K562 (cell line): Measurements from ENCODE around the gene PID1. TPM values are rescaled to one million over a fixed set of nuclear protein-coding genes. Genes with fewer than 3 reads are reported as not detected.

Source experiments
- ATAC-seq: fragments of 200-7000 bp; cut with Tn5 transposase; 3 replicates; pipeline ENCODE4 v1.9.1; 2020; ENCODE audit warnings: moderate library complexity
- Bru-seq: library from RNA; stranded (reverse); fragments of 400-500 nt; gene quantifications from one replicate; lab custom pipeline; 2021; lab: Mats Ljungman, UMichigan
- BruChase-seq, 2 experiments: library from RNA; stranded (reverse); fragments of 400-500 nt; gene quantifications; one replicate each; lab custom pipeline; 2021; lab: Mats Ljungman, UMichigan
- BruUV-seq: library from RNA; stranded (reverse); fragments of 400-500 nt; replicated peaks from 2 replicates; lab custom pipeline; 2021; lab: Mats Ljungman, UMichigan
- CTCF ChIA-PET: fragments of 300-600 bp; formaldehyde crosslinking; extraction: SDS; loops from one replicate; lab custom pipeline; 2021; ENCODE audit warnings: low intra/inter-chr PET ratio; lab: Yijun Ruan, JAX
- POLR2A ChIA-PET: fragments of 300-600, 350-650 bp; sonication (Branson Sonifier 250); formaldehyde crosslinking; extraction: SDS; loops from one replicate; lab custom pipeline; 2021; ENCODE audit warnings: antibody characterized with exemption, inconsistent platforms; lab: Yijun Ruan, JAX
- DNase-seq, 4 experiments: peaks; one replicate each; pipeline versions ENCODE4 v3.0.0 to v3.0.0-alpha.2; 2011 to 2018; ENCODE audit warnings: low spot score in 3 of 4, mixed read lengths in 3 of 4; ENCODE audit errors: extremely low read depth in 1 of 4
- FAIRE-seq: peaks from 2 replicates; lab custom pipeline; 2011; peaks lifted over from hg19 to GRCh38; lab: Jason Lieb, UNC
- H2AFZ ChIP-seq: 2 replicates; pipeline ENCODE4 v1.6.0; 2011; ENCODE audit warnings: low read depth, low read length, control low read depth, inconsistent platforms
- H3K27ac ChIP-seq: fragments of 200-600 bp; 3 replicates; pipeline ENCODE4 v1.8.0; 2011; ENCODE audit warnings: low read depth, mild to moderate bottlenecking, control low read depth, inconsistent platforms, low read length, moderate library complexity, mixed read lengths; ENCODE audit errors: extremely low read depth
- H3K27me3 ChIP-seq, 2 experiments: fragments of 300-600 bp in 1 of 2; 2 replicates in 1 of 2; 3 replicates in 1 of 2; pipeline versions ENCODE4 v1.6.0 to v1.8.0; 2011; ENCODE audit warnings: inconsistent platforms in 2 of 2, low read length in 2 of 2, mild to moderate bottlenecking in 1 of 2, mixed read lengths in 1 of 2, moderate library complexity in 1 of 2; ENCODE audit not compliant: control insufficient read depth in 2 of 2, insufficient read depth in 2 of 2
- H3K36me3 ChIP-seq: fragments of 300-600 bp; 3 replicates; pipeline ENCODE4 v1.8.0; 2011; ENCODE audit warnings: mild to moderate bottlenecking, low read length, inconsistent platforms; ENCODE audit not compliant: control insufficient read depth, insufficient read depth
- H3K4me1 ChIP-seq, 2 experiments: fragments of 200-600 bp in 1 of 2; replicated peaks in 1 of 2; 2 replicates in 1 of 2; 3 replicates in 1 of 2; pipeline versions ENCODE4 v1.5.1 to v1.8.0; 2011; ENCODE audit warnings: inconsistent platforms in 2 of 2, low read length in 2 of 2, mild to moderate bottlenecking in 1 of 2, mixed read lengths in 1 of 2, moderate library complexity in 1 of 2; ENCODE audit not compliant: control insufficient read depth in 2 of 2, insufficient read depth in 2 of 2
- H3K4me2 ChIP-seq: 2 replicates; pipeline ENCODE4 v1.6.1; 2011; ENCODE audit warnings: low read length, control low read depth, inconsistent platforms, mixed read lengths; ENCODE audit not compliant: insufficient read depth
- H3K4me3 ChIP-seq: fragments of 200-600 bp; sonication (generic), shearing (Covaris generic); 2 replicates; pipeline ENCODE4 v1.5.1; 2016; ENCODE audit warnings: control low read depth, inconsistent platforms
- H3K79me2 ChIP-seq: fragments of 200-600 bp; 3 replicates; pipeline ENCODE4 v1.8.0; 2011; ENCODE audit warnings: low read length, inconsistent platforms; ENCODE audit not compliant: control insufficient read depth, insufficient read depth
- H3K9ac ChIP-seq, 2 experiments: 2 replicates each; pipeline versions ENCODE4 v1.6.0 to v1.6.1; 2011; ENCODE audit warnings: low read depth in 2 of 2, low read length in 2 of 2, control low read depth in 1 of 2, inconsistent platforms in 1 of 2, mild to moderate bottlenecking in 1 of 2, mixed read lengths in 1 of 2; ENCODE audit not compliant: insufficient read depth in 1 of 2
- H3K9me1 ChIP-seq: one replicate; pipeline ENCODE4 v1.6.0; 2011; ENCODE audit warnings: inconsistent platforms, mild to moderate bottlenecking, low read length, moderate library complexity; ENCODE audit not compliant: control insufficient read depth, insufficient read depth
- H3K9me3 ChIP-seq: replicated peaks from 2 replicates; pipeline ENCODE4 v1.5.1; 2011; ENCODE audit warnings: low read depth, low read length, inconsistent platforms; ENCODE audit not compliant: control insufficient read depth, insufficient read depth
- H4K20me1 ChIP-seq: replicated peaks from 2 replicates; pipeline ENCODE4 v1.6.1; 2011; ENCODE audit warnings: low read length, inconsistent platforms, mixed read lengths; ENCODE audit not compliant: control insufficient read depth, insufficient read depth
- CBX3 ChIP-seq, 2 experiments: IDR thresholded peaks; 1 replicate in 1 of 2; 2 replicates in 1 of 2; pipeline ENCODE4 v1.6.1; 2012; ENCODE audit warnings: inconsistent platforms in 2 of 2, low read length in 2 of 2, borderline replicate concordance in 1 of 2, control low read depth in 1 of 2
- PHF20 ChIP-seq: fragments of 450-650 bp; IDR thresholded peaks from 2 replicates; pipeline ENCODE4 v1.6.1; 2018; ENCODE audit not compliant: partially characterized antibody
- PHF21A ChIP-seq: fragments of 450-650 bp; IDR thresholded peaks from 2 replicates; pipeline ENCODE4 v1.6.1; 2017; ENCODE audit warnings: low read depth, borderline replicate concordance
- ZNF143 ChIP-seq: sonication (generic); formaldehyde crosslinking; IDR thresholded peaks from 2 replicates; pipeline ENCODE4 v1.9.0; 2022; ENCODE audit warnings: mild to moderate bottlenecking, missing genetic modification reagents
- WGBS: fragments of 100-300 bp; shearing (Covaris generic); methylation state at CpG from one replicate; pipeline ENCODE4 v1.1.6; 2016; ENCODE audit warnings: low coverage, mixed read lengths; ENCODE audit not compliant: insufficient coverage; ENCODE audit errors: missing lambda C conversion rate; 5-methylcytosine and 5-hydroxymethylcytosine counted together
- in situ Hi-C: fragments of 300-500 bp; cut with MboI; formaldehyde crosslinking; loops from 4 replicates; pipeline ENCODE4 v1.15.0; 2018; ENCODE audit warnings: inconsistent platforms, mixed read lengths
- intact Hi-C: fragments of 100-400 bp; cut with micrococcal nuclease; formaldehyde crosslinking; loops from 2 replicates; pipeline ENCODE4 v1.14.2; 2022
- long read RNA-seq, 3 experiments: library from polyadenylated mRNA in 2 of 3; library from RNA in 1 of 3; unstranded in 2 of 3; stranded (forward) in 1 of 3; transcript quantifications; one replicate each; pipeline ENCODE4 v2.0.0, GENCODE V29; 2019 to 2022
- polyA minus RNA-seq, 3 experiments: library from RNA; depleted of rRNA, polyadenylated mRNA; stranded (reverse); fragments of >200 nt; gene quantifications; 2 replicates each; pipeline ENCODE4 v1.2.3, GENCODE V29; 2011
- polyA plus RNA-seq, 8 experiments: library from polyadenylated mRNA; depleted of rRNA in 4 of 8; stranded (reverse) in 5 of 8; unstranded in 3 of 8; fragments of >200 nt; fragmentation: Nextera tagmentation in 2 of 8; fragmentation: Illumina TruSeq in 1 of 8; extraction: Ambion mirVana in 2 of 8; extraction: Trizol in 1 of 8; gene quantifications; 2 replicates each; pipeline versions ENCODE4 v1.2.1 to v1.2.3, GENCODE V29; 2011 to 2014; ENCODE audit warnings: inconsistent platforms in 1 of 8, missing spikeins in 1 of 8
- total RNA-seq, 7 experiments: library from RNA; depleted of rRNA in 6 of 7; stranded (reverse); fragments of >200 nt in 6 of 7; fragmentation: Illumina TruSeq in 2 of 7; extraction: Trizol in 2 of 7; gene quantifications; 2 replicates each; pipeline versions ENCODE4 v1.2.1 to v1.2.3, GENCODE V29; 2011 to 2021; ENCODE audit warnings: low replicate concordance in 1 of 7
- TF ChIP-seq, protein P1 (sequence below): sonication (generic); formaldehyde crosslinking; IDR thresholded peaks from 2 replicates; pipeline ENCODE4 v1.8.1; 2022; ENCODE audit warnings: missing genetic modification reagents
- TF ChIP-seq, protein P2 (sequence below), 2 experiments: fragments of 450-650 bp; formaldehyde crosslinking in 1 of 2; IDR thresholded peaks; 2 replicates each; pipeline versions ENCODE4 v1.4.0 to v1.6.1; 2014 to 2020; ENCODE audit warnings: mild to moderate bottlenecking in 2 of 2, borderline replicate concordance in 1 of 2, low read depth in 1 of 2

Gene PID1, protein sequence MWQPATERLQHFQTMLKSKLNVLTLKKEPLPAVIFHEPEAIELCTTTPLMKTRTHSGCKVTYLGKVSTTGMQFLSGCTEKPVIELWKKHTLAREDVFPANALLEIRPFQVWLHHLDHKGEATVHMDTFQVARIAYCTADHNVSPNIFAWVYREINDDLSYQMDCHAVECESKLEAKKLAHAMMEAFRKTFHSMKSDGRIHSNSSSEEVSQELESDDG
- not detected in 2 replicates for total RNA-seq (2011; cell fraction: chromatin; rRNA removed; ENCODE audit: low replicate concordance)
- not detected in 2 replicates for total RNA-seq (2011; cell fraction: nucleolus; rRNA removed)
- not detected in 2 replicates for total RNA-seq (2011; cell fraction: nucleoplasm; rRNA removed)
- total RNA-seq (2014; rRNA removed): not detected in 2 replicates
- total RNA-seq (2014; rRNA removed; fragmentation: Illumina TruSeq; extraction: Trizol): not detected in 2 replicates
- total RNA-seq (2015; rRNA removed; fragmentation: Illumina TruSeq; extraction: Trizol): not detected in 2 replicates
- 0.20 TPM in 1 of 2 replicates, not detected in the other for total RNA-seq (2021)
- polyA plus RNA-seq (2011; rRNA removed): not detected in 2 replicates
- not detected in 2 replicates for polyA plus RNA-seq (2011; cell fraction: cytosol; rRNA removed)
- polyA plus RNA-seq (2011; cell fraction: nucleus; rRNA removed): not detected in 2 replicates
- not detected in 2 replicates for polyA plus RNA-seq (2012)
- polyA plus RNA-seq (2014; fragmentation: Illumina TruSeq; extraction: Trizol): not detected in 2 replicates
- not detected for polyA plus RNA-seq (2014; fragmentation: Nextera tagmentation; extraction: Ambion mirVana)
- polyA plus RNA-seq (2014; rRNA removed): not detected in 2 replicates
- polyA minus RNA-seq (2011; rRNA and poly(A)+ RNA removed): not detected in 2 replicates
- polyA minus RNA-seq (2011; cell fraction: cytosol; rRNA and poly(A)+ RNA removed): not detected in 2 replicates
- polyA minus RNA-seq (2011; cell fraction: nucleus; rRNA and poly(A)+ RNA removed): not detected in 2 replicates
- Bru-seq, nascent RNA: not detected
- percentile 1 among the genes with signal in this experiment for BruChase-seq, experiment 1, labeled RNA remaining after a 2-hour chase
- BruChase-seq, experiment 2, labeled RNA remaining after a 6-hour chase: percentile 1 among the genes with signal in this experiment
- long read RNA-seq, experiment 1: 0 reads
- long read RNA-seq, experiment 2: 0 reads
- long read RNA-seq, experiment 3: 0 reads

DNA sequence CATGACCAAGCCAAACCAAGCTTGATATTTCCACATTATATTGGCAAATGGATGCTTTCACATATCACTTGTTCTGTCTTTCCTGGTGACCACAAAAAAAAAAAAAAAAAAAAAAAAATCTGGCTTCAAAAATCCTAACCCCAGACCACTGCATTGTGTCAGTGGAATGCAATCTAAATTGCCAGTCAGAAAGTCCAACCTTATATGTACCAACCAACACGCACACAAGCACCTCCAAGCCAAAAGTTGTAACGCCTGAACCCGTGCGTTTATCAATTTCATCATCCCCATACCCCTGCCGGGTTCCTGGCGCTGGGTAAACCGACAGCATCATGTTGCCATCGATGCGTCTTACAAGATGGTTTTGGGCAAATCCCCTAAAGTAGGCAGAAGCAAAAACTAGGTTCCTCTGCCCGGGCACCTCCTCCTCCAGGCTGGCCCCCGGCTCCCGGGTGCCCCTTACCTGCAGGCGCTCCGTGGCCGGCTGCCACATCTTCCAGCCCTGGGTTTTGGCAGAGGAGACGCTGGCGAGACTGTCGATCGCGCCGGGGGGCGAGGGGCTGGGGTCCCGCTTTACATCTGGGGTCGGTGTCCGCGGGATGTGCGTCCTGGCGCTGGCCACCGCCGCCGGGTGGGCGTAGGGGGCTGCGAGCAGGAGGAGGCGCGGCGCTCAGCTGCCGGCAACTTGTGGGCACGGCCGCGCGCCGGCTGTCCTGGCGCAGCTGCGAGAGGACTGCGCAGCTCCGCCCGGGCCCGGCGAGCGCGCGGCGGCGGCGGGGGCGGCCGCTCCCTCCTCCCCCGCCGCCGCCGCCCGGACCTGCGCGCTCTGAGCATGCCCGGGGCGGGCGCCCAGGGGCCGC, at the start of gene PID1:
Gene PID1, minus strand, starts transcription at position 737 of the 860 bp plus-strand sequence. Its CDS starts 244 bp downstream, at position 493.
- Histone ChIP-seq H3K27ac (no peak within 1 kb of the TSS), H3K4me1 (no peaks in the 10 kb centered on the region), H4K20me1 (no peaks in the 10 kb centered on the region), H3K9ac (no peak within 1 kb of the TSS), H2AFZ (no peak within 1 kb of the TSS), H3K27me3 (no peaks in the 10 kb centered on the region), H3K79me2 (no peaks in the 10 kb centered on the region), H3K9me1 (no peaks in the 10 kb centered on the region), H3K9me3 (no peaks in the 10 kb centered on the region), H3K4me3 (no peak within 1 kb of the TSS), H3K4me2 (no peak within 1 kb of the TSS), H3K36me3 (no peaks in the 10 kb centered on the region)
- 1% methylated on average over 19 of the region's 68 CpGs for WGBS
- DNase-seq: no peak
- in situ Hi-C loops: no loop called here
- ChIA-PET POLR2A (no interaction called here), CTCF (no interaction called here)
- intact Hi-C loops: loop anchor here (5.0 kb wide), 1 partner anchor 1378 kb away; no protein-coding TSS in a partner anchor
- no peak for ATAC-seq
- no peak for FAIRE-seq
- no TSS peak for BruUV-seq
- TF ChIP-seq PHF20 (no peak), CBX3 (IDR thresholded peaks at IDR 0.05; ENCODE audit: borderline replicate concordance in 1 of 2, low read length in 2 of 2) (no peak), ZNF143 (CRISPR knock-in tag) (no peak), PHF21A (no peak)
- TF ChIP-seq, protein P1, sequence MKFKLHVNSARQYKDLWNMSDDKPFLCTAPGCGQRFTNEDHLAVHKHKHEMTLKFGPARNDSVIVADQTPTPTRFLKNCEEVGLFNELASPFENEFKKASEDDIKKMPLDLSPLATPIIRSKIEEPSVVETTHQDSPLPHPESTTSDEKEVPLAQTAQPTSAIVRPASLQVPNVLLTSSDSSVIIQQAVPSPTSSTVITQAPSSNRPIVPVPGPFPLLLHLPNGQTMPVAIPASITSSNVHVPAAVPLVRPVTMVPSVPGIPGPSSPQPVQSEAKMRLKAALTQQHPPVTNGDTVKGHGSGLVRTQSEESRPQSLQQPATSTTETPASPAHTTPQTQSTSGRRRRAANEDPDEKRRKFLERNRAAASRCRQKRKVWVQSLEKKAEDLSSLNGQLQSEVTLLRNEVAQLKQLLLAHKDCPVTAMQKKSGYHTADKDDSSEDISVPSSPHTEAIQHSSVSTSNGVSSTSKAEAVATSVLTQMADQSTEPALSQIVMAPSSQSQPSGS (CRISPR knock-in tag): no peak
- TF ChIP-seq, protein P2, sequence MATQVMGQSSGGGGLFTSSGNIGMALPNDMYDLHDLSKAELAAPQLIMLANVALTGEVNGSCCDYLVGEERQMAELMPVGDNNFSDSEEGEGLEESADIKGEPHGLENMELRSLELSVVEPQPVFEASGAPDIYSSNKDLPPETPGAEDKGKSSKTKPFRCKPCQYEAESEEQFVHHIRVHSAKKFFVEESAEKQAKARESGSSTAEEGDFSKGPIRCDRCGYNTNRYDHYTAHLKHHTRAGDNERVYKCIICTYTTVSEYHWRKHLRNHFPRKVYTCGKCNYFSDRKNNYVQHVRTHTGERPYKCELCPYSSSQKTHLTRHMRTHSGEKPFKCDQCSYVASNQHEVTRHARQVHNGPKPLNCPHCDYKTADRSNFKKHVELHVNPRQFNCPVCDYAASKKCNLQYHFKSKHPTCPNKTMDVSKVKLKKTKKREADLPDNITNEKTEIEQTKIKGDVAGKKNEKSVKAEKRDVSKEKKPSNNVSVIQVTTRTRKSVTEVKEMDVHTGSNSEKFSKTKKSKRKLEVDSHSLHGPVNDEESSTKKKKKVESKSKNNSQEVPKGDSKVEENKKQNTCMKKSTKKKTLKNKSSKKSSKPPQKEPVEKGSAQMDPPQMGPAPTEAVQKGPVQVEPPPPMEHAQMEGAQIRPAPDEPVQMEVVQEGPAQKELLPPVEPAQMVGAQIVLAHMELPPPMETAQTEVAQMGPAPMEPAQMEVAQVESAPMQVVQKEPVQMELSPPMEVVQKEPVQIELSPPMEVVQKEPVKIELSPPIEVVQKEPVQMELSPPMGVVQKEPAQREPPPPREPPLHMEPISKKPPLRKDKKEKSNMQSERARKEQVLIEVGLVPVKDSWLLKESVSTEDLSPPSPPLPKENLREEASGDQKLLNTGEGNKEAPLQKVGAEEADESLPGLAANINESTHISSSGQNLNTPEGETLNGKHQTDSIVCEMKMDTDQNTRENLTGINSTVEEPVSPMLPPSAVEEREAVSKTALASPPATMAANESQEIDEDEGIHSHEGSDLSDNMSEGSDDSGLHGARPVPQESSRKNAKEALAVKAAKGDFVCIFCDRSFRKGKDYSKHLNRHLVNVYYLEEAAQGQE (IDR thresholded peaks at IDR 0.05; ENCODE audit: borderline replicate concordance): no peak
- TF ChIP-seq, protein P2 (CRISPR knock-in tag; IDR thresholded peaks at IDR 0.05; ENCODE audit: low read depth): no peak
